WI38 (cell line): ENCODE measurements around the gene PSME4.

Source experiments
- H3K4me3 ChIP-seq: 2 replicates; pipeline ENCODE4 v1.5.1; 2011; ENCODE audit warnings: low read depth, mild to moderate bottlenecking, control low read depth, low read length
- CTCF ChIP-seq: IDR thresholded peaks from 2 replicates; pipeline ENCODE4 v1.5.1; 2012; ENCODE audit warnings: low read depth, mild to moderate bottlenecking, control low read depth, low read length

The PSME4 gene

GRCh38 chr2:53881360-53881759 is 89.4 kb downstream of the PSME4 start:
- H3K4me3 ChIP-seq: no peak overlapping the region
- TF ChIP-seq CTCF: no peak

GRCh38 chr2:53880756-53881155 is 90.0 kb downstream of the PSME4 start:
- no peak for TF ChIP-seq CTCF
- no peak overlapping the region for H3K4me3 ChIP-seq

- no peak for TF ChIP-seq CTCF
- no peak overlapping the region for H3K4me3 ChIP-seq
Observed at GRCh38 chr2:53877556-53877955, 93.2 kb downstream of the PSME4 start.

GRCh38 chr2:53877112-53877511 is 93.7 kb downstream of the PSME4 start:
- no peak for TF ChIP-seq CTCF
- no peak overlapping the region for H3K4me3 ChIP-seq

GRCh38 chr2:53874401-53874950 is 96.3 kb downstream of the PSME4 start:
- no peak for TF ChIP-seq CTCF
- H3K4me3 ChIP-seq: no peak overlapping the region

GRCh38 chr2:53867773-53868172 is 103.0 kb downstream of the PSME4 start:
- no peak overlapping the region for H3K4me3 ChIP-seq
- no peak for TF ChIP-seq CTCF

- no peak overlapping the region for H3K4me3 ChIP-seq
- no peak for TF ChIP-seq CTCF
Observed at GRCh38 chr2:53867169-53867568, 103.6 kb downstream of the PSME4 start.
